ENCODE measurements around the gene AIF1L.
"Not testable (repeated sequence)": the region's sequence is repeated elsewhere in the genome, so short reads cannot be mapped to it uniquely, and the experiment has no call there.

The AIF1L gene

DNA sequence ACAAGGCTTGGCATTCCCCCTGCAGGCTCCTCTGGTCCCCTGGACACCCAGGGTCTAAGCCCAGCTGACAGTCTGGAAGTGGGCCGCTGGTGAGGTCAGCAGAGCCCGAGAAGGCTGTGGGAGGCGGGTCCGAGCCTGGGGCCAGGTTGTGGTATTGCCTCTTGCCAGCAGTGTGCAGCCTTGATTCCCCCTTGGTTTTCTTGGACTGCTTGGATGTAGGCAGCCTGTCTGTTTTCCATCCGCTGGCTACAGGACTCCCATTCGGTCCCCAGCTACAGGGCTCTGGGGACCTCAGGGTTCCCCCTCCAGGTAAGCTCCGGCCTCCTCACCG, 1.6 kb downstream of the AIF1L start:
- TF ChIP-seq EZH2phosphoT487 (conservative IDR thresholded peaks at IDR 0.05; ENCODE audit: low read length) = no peak

DNA sequence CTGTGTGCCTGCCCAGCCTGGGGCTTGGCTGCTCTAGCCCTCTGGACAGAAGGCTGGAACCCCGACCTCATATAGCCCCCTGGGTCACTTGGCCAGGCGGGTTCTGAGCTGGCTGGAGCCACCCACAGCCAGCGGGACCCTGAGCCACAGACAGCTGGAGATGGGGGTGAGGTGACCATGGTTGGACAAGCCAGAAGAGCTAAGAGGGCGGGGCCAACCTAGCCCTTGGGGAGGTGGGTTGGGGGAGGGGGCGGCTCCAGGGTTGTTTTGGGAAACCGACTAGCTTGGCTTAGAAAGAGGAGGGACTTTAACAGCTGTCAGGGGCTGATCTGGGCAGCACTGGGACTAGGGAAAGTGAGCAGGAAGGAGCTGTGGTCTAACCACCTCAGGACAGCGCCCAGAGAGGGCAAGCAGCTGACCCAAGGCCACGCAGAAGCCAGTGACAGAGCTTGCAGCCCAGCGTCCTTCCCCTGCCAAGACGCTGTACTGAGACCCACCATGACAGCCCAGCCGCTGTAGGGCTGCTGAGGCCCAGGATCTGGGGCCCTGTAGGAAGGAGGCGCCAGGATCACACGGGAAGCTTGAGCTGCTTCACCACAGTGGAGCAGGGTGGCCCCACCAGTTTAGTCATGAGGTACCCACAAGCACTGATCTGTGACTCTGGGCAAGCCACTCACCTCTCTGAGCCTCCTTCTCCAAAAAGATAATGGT, 2.2 kb downstream of the AIF1L start:
- no peak for TF ChIP-seq EZH2phosphoT487 (conservative IDR thresholded peaks at IDR 0.05; ENCODE audit: low read length)
- TF ChIP-seq, protein P1, sequence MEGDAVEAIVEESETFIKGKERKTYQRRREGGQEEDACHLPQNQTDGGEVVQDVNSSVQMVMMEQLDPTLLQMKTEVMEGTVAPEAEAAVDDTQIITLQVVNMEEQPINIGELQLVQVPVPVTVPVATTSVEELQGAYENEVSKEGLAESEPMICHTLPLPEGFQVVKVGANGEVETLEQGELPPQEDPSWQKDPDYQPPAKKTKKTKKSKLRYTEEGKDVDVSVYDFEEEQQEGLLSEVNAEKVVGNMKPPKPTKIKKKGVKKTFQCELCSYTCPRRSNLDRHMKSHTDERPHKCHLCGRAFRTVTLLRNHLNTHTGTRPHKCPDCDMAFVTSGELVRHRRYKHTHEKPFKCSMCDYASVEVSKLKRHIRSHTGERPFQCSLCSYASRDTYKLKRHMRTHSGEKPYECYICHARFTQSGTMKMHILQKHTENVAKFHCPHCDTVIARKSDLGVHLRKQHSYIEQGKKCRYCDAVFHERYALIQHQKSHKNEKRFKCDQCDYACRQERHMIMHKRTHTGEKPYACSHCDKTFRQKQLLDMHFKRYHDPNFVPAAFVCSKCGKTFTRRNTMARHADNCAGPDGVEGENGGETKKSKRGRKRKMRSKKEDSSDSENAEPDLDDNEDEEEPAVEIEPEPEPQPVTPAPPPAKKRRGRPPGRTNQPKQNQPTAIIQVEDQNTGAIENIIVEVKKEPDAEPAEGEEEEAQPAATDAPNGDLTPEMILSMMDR (IDR thresholded peaks at IDR 0.05; ENCODE audit: insufficient read depth, low read length, poor library complexity, severe bottlenecking) = no peak
- no peak overlapping the region for H3K4me3 ChIP-seq (ENCODE audit: insufficient read depth, low read length, poor library complexity, severe bottlenecking)
- H3K27me3 ChIP-seq (ENCODE audit: low read length) = no peaks in the 10 kb centered on the region
- H3K9me2 ChIP-seq (replicated peaks; ENCODE audit: insufficient read depth, low read length) = no peaks in the 10 kb centered on the region
- H3K9ac ChIP-seq (ENCODE audit: low read length) = no peak overlapping the region
- H3K27ac ChIP-seq (ENCODE audit: low read depth, low read length) = no peak overlapping the region
- no peaks in the 10 kb centered on the region for H3F3A ChIP-seq (ENCODE audit: insufficient read depth)
- H3K4me2 ChIP-seq (ENCODE audit: low read depth, low read length, poor library complexity, severe bottlenecking) = no peak overlapping the region
- no peaks in the 10 kb centered on the region for H3K9me3 ChIP-seq (ENCODE audit: insufficient read depth, low read length)
- H2AFZ ChIP-seq (ENCODE audit: low read depth, low read length, severe bottlenecking) = no peak overlapping the region
- no peaks in the 10 kb centered on the region for H4K20me1 ChIP-seq (ENCODE audit: low read depth, low read length)
- no peaks in the 10 kb centered on the region for H3K79me2 ChIP-seq (ENCODE audit: insufficient read depth, low read length)
- H3K36me3 ChIP-seq (ENCODE audit: low read length) = no peaks in the 10 kb centered on the region

More for the DNA sequence above, 1.6 kb downstream of the AIF1L start:
- Histone ChIP-seq H3F3A (ENCODE audit: insufficient read depth) (no peaks in the 10 kb centered on the region), H2AFZ (ENCODE audit: low read depth, low read length, severe bottlenecking) (no peak overlapping the region), H4K20me1 (ENCODE audit: low read depth, low read length) (no peaks in the 10 kb centered on the region), H3K9ac (ENCODE audit: low read length) (no peak overlapping the region), H3K4me2 (ENCODE audit: low read depth, low read length, poor library complexity, severe bottlenecking) (no peak overlapping the region), H3K9me3 (ENCODE audit: insufficient read depth, low read length) (no peaks in the 10 kb centered on the region), H3K36me3 (ENCODE audit: low read length) (no peaks in the 10 kb centered on the region), H3K79me2 (ENCODE audit: insufficient read depth, low read length) (no peaks in the 10 kb centered on the region), H3K4me3 (ENCODE audit: insufficient read depth, low read length, poor library complexity, severe bottlenecking) (no peak overlapping the region), H3K27me3 (ENCODE audit: low read length) (no peaks in the 10 kb centered on the region), H3K9me2 (replicated peaks; ENCODE audit: insufficient read depth, low read length) (no peaks in the 10 kb centered on the region), H3K27ac (ENCODE audit: low read depth, low read length) (no peak overlapping the region)

DNA sequence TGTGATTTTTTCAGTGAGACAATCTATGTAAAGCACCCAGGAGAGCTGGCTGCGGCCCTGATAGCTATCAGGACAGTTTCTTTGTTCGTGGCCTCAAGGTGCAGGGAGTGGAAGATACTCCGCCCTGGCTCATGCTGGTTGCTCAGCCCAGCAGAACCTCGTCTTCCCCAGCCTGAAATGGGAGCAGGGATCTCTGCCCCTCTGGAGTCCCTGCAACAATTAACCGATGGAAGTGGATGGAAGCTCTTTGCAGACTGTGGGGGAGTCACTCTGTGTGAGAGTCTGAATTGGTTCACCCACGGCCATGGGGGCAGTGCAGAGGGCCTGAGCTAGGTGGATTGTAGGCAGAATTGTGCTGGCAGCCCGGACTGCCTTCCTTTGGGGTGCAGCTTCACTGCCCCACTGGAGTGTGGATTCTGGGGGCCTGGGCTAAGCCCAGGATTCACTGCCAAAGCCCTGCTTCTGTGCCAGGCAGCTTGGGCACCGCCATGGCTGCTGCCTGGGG, 2.8 kb downstream of the AIF1L start:
- no peaks in the 10 kb centered on the region for H3K9me2 ChIP-seq (replicated peaks; ENCODE audit: insufficient read depth, low read length)
- H3K27ac ChIP-seq (ENCODE audit: low read depth, low read length) = no peak overlapping the region
- H3K9ac ChIP-seq (ENCODE audit: low read length) = no peak overlapping the region
- H2AFZ ChIP-seq (ENCODE audit: low read depth, low read length, severe bottlenecking) = no peak overlapping the region
- H3F3A ChIP-seq (ENCODE audit: insufficient read depth) = no peaks in the 10 kb centered on the region
- H4K20me1 ChIP-seq (ENCODE audit: low read depth, low read length) = no peaks in the 10 kb centered on the region
- H3K9me3 ChIP-seq (ENCODE audit: insufficient read depth, low read length) = no peaks in the 10 kb centered on the region
- no peak for TF ChIP-seq EZH2phosphoT487 (conservative IDR thresholded peaks at IDR 0.05; ENCODE audit: low read length)
- TF ChIP-seq, protein P1 (IDR thresholded peaks at IDR 0.05; ENCODE audit: insufficient read depth, low read length, poor library complexity, severe bottlenecking) = no peak
- H3K36me3 ChIP-seq (ENCODE audit: low read length) = no peaks in the 10 kb centered on the region
- no peaks in the 10 kb centered on the region for H3K79me2 ChIP-seq (ENCODE audit: insufficient read depth, low read length)
- H3K4me3 ChIP-seq (ENCODE audit: insufficient read depth, low read length, poor library complexity, severe bottlenecking) = no peak overlapping the region
- H3K27me3 ChIP-seq (ENCODE audit: low read length) = no peaks in the 10 kb centered on the region
- no peak overlapping the region for H3K4me2 ChIP-seq (ENCODE audit: low read depth, low read length, poor library complexity, severe bottlenecking)

DNA sequence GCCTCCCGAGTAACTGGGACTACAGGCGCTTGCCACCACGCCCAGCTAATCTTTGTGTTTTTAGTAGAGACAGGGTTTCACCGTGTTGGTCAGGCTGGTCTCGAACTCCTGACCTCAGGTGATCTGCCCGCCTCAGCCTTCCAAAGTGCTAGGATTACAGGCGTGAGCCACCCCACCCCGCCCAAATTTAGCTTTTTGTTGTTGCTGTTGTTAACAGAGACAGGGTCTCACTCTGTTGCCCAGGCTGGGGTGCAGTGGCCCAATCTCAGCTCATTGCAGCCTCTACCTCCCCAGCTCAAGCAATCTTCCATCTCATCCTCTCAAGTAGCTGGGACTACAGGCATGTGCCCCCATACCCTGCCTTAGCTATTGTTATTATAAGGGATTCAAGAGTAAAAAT, 3.5 kb downstream of the AIF1L start:
- not testable (repeated sequence) for H3K4me2 ChIP-seq (ENCODE audit: low read depth, low read length, poor library complexity, severe bottlenecking); H3K9ac ChIP-seq (ENCODE audit: low read length); H3K27me3 ChIP-seq (ENCODE audit: low read length); H4K20me1 ChIP-seq (ENCODE audit: low read depth, low read length); H3K9me2 ChIP-seq (replicated peaks; ENCODE audit: insufficient read depth, low read length); H3F3A ChIP-seq (ENCODE audit: insufficient read depth); H3K9me3 ChIP-seq (ENCODE audit: insufficient read depth, low read length); H2AFZ ChIP-seq (ENCODE audit: low read depth, low read length, severe bottlenecking); H3K36me3 ChIP-seq (ENCODE audit: low read length); H3K4me3 ChIP-seq (ENCODE audit: insufficient read depth, low read length, poor library complexity, severe bottlenecking); H3K27ac ChIP-seq (ENCODE audit: low read depth, low read length); H3K79me2 ChIP-seq (ENCODE audit: insufficient read depth, low read length)
